Activated B cell treated with CpG ODN at 0.5 μM for 24 hours (primary cell): ENCODE results near the gene CHI3L1. TPM values are rescaled to one million over a fixed set of nuclear protein-coding genes. Genes with fewer than 3 reads are reported as not detected.

Source experiments
- ATAC-seq: fragments of 200-7000 bp; cut with Tn5 transposase; one replicate; pipeline ENCODE4 v1.10.0; 2021; ENCODE audit warnings: low read depth, mild to moderate bottlenecking, moderate library complexity
- CTCF ChIA-PET: fragments of 350-600 bp; sonication (Branson Sonifier 250); formaldehyde crosslinking; loops from one replicate; lab custom pipeline; 2021; ENCODE audit warnings: antibody characterized with exemption; lab: Charles Lee
- POLR2A ChIA-PET: fragments of 350-600 bp; sonication (Branson Sonifier 250); formaldehyde crosslinking; loops from one replicate; lab custom pipeline; 2021; ENCODE audit warnings: antibody characterized with exemption; lab: Charles Lee
- DNase-seq: peaks from one replicate; pipeline ENCODE4 v3.0.0; 2022
- H3K27ac Mint-ChIP-seq: one replicate; pipeline ENCODE4 v1.8.0; 2020; ENCODE audit warnings: mixed read lengths
- H3K27me3 Mint-ChIP-seq: one replicate; pipeline ENCODE4 v1.8.0; 2021; ENCODE audit warnings: mixed read lengths
- H3K36me3 Mint-ChIP-seq: one replicate; pipeline ENCODE4 v1.8.0; 2021; ENCODE audit warnings: low read depth, mixed read lengths
- H3K4me1 Mint-ChIP-seq: one replicate; pipeline ENCODE4 v1.8.0; 2021; ENCODE audit warnings: mixed read lengths
- H3K4me3 Mint-ChIP-seq: one replicate; pipeline ENCODE4 v1.8.0; 2020; ENCODE audit warnings: mild to moderate bottlenecking, mixed read lengths
- H3K9me3 Mint-ChIP-seq: one replicate; pipeline ENCODE4 v1.8.0; 2020; ENCODE audit warnings: mixed read lengths
- intact Hi-C: fragments of 100-400 bp; cut with micrococcal nuclease; formaldehyde crosslinking; loops from one replicate; pipeline ENCODE4 v1.15.1; 2024
- total RNA-seq: library from RNA; stranded (reverse); gene quantifications from 2 replicates; pipeline ENCODE4 v1.2.3, GENCODE V29; 2022
- TF ChIP-seq, protein P1 (sequence below): fragments of 200-600 bp; IDR thresholded peaks from one replicate; pipeline ENCODE4 v1.8.0; 2022; ENCODE audit warnings: antibody characterized with exemption, mild to moderate bottlenecking

CHI3L1 gene
- total RNA-seq, 1 donor from 2014 or later: 0.38 TPM

DNA sequence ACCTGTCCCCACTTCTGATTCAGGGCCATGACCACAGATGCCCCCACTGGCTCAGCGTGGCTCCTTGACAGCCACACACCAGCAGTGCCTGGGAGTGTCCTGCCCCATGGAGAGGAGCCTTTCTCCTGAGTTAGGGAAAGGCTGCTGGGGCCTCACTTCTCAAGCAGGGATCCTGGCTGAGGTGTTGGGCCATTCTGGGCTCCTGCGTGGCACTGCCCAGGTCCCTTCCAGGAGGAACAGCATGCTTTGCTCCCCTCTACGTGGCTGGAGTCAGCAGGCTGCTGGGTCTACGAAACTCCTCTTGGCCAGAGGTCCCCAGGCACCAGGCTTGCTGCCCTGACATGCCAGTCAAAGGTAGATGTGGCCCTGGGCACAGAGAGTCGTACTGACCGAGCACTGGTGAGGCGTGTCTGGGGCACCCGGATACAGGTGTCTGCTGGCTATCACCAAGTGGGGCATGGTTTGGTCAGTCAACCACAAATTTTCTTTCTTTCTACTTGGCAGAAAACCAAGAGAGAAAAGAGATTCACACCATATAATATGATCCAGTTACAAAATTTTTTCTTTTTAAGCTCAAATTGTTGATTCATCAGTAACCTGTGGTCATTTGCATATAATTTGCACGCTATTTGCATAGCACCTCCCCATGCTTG is 54.8 kb downstream of the CHI3L1 start:
- ChIA-PET POLR2A (no interaction called here), CTCF (no interaction called here)
- no peak overlapping the region for H3K27ac Mint-ChIP-seq

DNA sequence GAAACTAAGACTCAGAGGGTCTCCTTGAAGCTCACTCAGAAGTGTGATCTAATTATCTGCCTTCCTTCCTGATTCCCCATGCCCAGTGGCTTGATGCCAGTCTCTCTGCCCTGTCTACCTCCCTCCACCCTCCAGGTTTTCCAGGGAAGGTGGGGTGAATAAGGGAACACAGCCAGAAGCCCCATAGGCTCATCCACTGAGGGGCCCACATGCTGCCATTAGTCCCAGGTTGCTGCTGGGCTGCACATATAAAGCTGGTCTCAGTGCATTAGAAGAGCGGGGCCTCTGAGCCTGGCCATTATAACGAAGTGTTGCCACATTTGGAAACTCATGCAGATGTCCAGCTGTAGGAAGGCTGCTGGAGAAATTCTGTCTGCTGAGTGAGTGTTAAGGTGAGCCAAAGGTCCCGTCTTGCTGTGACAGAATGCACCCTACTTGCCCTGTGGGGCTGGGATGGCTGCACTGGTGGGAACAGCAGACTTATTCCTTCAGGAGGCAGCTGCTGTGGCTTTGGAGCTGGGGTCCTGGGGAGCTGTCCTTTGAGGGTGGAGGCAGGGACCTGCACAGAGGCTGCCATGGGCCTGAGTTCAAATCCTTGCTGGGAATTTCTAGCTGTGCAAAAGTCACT is 56.0 kb downstream of the CHI3L1 start:
- no peaks in the 10 kb centered on the region for H3K9me3 Mint-ChIP-seq
- POLR2A ChIA-PET: no interaction called here
- peaks cover 16% of the 10 kb centered on the region for H3K4me1 Mint-ChIP-seq
- CTCF ChIA-PET: no interaction called here
- peaks cover 31% of the 10 kb centered on the region for H3K27me3 Mint-ChIP-seq
- no peaks in the 10 kb centered on the region for H3K36me3 Mint-ChIP-seq
- intact Hi-C loops: no loop called here
- TF ChIP-seq, protein P1, sequence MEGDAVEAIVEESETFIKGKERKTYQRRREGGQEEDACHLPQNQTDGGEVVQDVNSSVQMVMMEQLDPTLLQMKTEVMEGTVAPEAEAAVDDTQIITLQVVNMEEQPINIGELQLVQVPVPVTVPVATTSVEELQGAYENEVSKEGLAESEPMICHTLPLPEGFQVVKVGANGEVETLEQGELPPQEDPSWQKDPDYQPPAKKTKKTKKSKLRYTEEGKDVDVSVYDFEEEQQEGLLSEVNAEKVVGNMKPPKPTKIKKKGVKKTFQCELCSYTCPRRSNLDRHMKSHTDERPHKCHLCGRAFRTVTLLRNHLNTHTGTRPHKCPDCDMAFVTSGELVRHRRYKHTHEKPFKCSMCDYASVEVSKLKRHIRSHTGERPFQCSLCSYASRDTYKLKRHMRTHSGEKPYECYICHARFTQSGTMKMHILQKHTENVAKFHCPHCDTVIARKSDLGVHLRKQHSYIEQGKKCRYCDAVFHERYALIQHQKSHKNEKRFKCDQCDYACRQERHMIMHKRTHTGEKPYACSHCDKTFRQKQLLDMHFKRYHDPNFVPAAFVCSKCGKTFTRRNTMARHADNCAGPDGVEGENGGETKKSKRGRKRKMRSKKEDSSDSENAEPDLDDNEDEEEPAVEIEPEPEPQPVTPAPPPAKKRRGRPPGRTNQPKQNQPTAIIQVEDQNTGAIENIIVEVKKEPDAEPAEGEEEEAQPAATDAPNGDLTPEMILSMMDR: no peak
- no peak overlapping the region for H3K4me3 Mint-ChIP-seq
- DNase-seq (no peak), ATAC-seq (no peak)
- no peak overlapping the region for H3K27ac Mint-ChIP-seq

More for the DNA sequence above, 54.8 kb downstream of the CHI3L1 start:
- no peaks in the 10 kb centered on the region for H3K9me3 Mint-ChIP-seq
- DNase-seq: no peak
- intact Hi-C loops: no loop called here
- ATAC-seq: no peak
- no peak overlapping the region for H3K4me3 Mint-ChIP-seq
- H3K36me3 Mint-ChIP-seq: no peaks in the 10 kb centered on the region
- H3K4me1 Mint-ChIP-seq: peaks cover 21% of the 10 kb centered on the region
- TF ChIP-seq, protein P1: no peak
- H3K27me3 Mint-ChIP-seq: peaks cover 22% of the 10 kb centered on the region

DNA sequence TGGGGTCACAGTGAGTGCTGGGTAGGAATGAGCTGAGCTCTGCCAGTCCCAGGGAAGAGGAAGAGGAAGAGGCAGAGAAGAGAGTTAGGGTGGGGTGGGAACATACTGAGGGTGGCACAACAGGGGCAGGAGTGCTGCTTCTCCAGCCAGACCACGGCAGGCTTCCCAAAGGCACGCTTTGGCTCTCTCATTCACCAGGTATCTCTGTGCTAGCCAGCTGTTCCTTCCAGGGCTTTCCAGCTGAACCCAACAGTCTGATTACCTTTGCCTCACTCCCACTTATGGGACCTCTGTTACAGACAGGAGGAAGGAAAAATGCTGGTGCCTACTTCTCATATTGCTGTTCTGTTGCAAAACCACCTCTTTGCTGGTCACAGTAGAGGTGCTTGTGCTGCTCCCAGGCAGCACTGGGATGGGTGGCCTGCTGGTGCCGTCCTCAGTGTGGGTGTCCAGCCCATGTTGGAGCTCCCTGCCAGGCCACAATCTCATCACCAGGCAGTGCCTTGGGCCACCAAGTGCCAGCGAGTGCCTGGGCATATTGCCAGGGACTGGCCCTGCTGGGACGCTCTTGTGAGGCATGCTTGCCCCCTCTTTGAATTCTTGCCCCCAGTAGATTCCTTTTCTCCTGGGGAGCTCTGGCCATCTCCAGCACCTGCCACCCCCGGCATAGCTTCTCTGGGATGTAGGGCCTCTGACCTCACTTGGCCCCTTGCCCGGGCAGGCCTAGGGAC is 56.8 kb downstream of the CHI3L1 start:
- ChIA-PET POLR2A (no interaction called here), CTCF (interaction anchor here (0.6 kb wide), 1 partner anchor 43 kb away, joined by 3 read pairs; no protein-coding TSS in a partner anchor)
- DNase-seq: no peak
- TF ChIP-seq, protein P1: no peak
- H3K4me1 Mint-ChIP-seq: peaks cover 16% of the 10 kb centered on the region
- H3K27ac Mint-ChIP-seq: no peak overlapping the region
- no peaks in the 10 kb centered on the region for H3K36me3 Mint-ChIP-seq
- H3K9me3 Mint-ChIP-seq: no peaks in the 10 kb centered on the region
- H3K27me3 Mint-ChIP-seq: peaks cover 35% of the 10 kb centered on the region
- no peak for ATAC-seq
- H3K4me3 Mint-ChIP-seq: no peak overlapping the region
- intact Hi-C loops: no loop called here

Other genes starting within 250 kb of the CHI3L1 start
- 44.4 and 45.0 TPM in 2 replicates for gene ADIPOR1, start 228.4 kb downstream of the CHI3L1 start, total RNA-seq
- 30.8 and 32.4 TPM in 2 replicates for gene CYB5R1, start 219.4 kb downstream of the CHI3L1 start, total RNA-seq
- gene TMEM183A, start 179.3 kb downstream of the CHI3L1 start, total RNA-seq: 62.5 and 70.6 TPM in 2 replicates
- 0.12 and 0.29 TPM in 2 replicates for gene PPFIA4, start 160.2 kb downstream of the CHI3L1 start, total RNA-seq
- not detected in 2 replicates for gene MYOG, start 100.7 kb downstream of the CHI3L1 start, total RNA-seq
- gene ADORA1, start 59.0 kb downstream of the CHI3L1 start, total RNA-seq: not detected in 2 replicates
- not detected in 2 replicates for gene MYBPH, start 10.9 kb downstream of the CHI3L1 start, total RNA-seq
- 6.5 and 6.6 TPM in 2 replicates for gene CHIT1, start 43.0 kb upstream of the CHI3L1 start, total RNA-seq
- gene BTG2, start 118.8 kb upstream of the CHI3L1 start, total RNA-seq: 419 and 448 TPM in 2 replicates
- gene FMOD, start 164.4 kb upstream of the CHI3L1 start, total RNA-seq: not detected in 2 replicates